GF-D8 (cell line): ENCODE results near the gene AGAP1.
"Not testable (repeated sequence)": the region's sequence is repeated elsewhere in the genome, so short reads cannot be mapped to it uniquely, and the experiment has no call there.

Experiments
- DNase-seq: peaks from one replicate; lab custom pipeline; 2025; lab: John Stamatoyannopoulos, UW

AGAP1 gene

GRCh38 chr2:236129935-236130334 lies 636.1 kb downstream of the AGAP1 start:
- DNase-seq: no peak

- no peak for DNase-seq
These were observed 636.6 kb downstream of the AGAP1 start for GRCh38 chr2:236130349-236130998.

DNA sequence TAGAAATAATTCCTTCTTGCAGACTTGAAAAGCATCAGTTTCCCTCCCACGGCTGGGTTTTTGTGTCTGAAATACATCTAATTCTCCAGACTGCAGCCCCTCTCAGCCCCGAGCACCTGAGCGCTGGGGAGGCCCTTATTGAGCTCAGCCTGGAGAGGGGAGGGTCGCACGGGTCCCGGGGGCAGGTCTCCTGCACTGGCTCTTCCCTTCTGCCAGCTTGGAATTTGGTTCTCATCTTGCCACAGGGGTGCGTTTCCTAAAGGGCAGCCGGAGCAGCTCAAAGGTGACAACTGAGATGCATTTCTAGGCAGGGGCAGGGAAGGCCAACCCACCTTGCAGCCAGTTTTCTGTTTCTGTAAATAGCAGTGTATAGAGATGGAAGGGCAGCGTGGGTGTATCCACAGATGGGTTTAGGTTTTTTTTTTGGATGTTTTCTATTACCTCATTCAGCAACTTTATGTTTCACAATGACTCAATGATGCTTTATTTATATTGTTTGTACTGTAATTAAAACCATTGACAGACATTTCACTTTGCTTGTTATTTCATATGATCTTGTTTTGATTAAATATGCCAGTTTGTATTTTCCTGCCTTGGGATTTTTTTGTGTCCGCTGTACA lies 637.3 kb downstream of the AGAP1 start:
- no peak for DNase-seq

GRCh38 chr2:236133410-236134012 lies 639.7 kb downstream of the AGAP1 start:
- DNase-seq: no peak

GRCh38 chr2:236136538-236136937 lies 642.7 kb downstream of the AGAP1 start:
- DNase-seq: no peak

DNA sequence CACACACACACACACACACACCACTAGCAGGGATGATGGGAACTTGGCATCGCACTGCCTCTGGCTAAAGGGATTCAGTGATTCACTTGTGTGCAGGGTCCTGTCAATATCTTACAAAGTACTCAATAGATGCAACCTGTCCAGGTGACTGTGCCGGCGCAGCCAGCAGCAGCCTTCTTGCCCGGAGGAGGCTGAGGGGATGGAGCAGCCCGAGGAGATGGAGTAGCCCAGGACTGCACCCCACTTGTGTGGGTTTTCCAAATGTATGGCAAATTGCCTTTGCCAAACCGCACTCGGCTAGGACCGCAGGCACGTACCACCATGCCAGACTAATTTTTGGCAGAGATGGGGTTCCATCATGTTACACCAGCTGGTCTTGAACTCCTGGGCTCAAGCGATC lies 643.2 kb downstream of the AGAP1 start:
- no peak for DNase-seq

DNA sequence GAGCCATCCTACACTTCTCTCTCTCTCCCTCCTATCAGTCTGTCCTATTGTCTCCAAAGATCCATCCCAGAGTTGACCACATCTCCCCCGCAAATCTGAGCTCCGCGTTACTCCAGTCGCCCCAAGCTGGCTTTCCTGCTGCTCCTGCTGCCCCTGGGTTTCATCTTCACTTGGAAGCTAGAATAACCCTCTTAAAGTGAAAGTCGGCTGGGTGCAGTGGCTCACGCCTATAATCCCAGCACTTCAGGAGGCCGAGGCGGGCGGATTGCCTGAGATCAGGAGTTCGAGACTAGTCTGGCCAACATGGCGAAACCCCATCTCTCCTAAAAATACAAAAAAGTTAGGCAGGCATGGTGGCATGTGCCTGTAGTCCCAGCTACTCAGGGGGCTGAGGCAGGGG lies 647.8 kb downstream of the AGAP1 start:
- DNase-seq: not testable (repeated sequence)

DNA sequence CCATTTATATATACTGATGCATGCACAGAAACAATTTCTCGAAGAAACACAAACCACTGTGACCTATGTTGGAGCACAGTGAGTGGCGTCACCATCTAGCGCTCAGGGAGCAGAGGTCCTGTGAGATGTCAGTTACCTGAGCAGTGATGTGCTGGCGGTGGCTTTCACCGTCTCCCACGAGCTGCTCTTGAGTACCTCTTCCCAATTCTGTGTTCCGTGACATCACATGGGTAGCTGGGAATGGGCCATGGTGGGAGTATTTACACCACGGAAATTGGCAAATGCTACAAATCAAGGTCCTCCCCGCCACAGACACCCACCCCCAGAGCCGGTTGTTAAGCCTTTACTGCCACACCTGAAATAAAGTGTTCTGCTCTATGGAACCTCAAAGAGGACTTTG lies 650.0 kb downstream of the AGAP1 start:
- no peak for DNase-seq

DNA sequence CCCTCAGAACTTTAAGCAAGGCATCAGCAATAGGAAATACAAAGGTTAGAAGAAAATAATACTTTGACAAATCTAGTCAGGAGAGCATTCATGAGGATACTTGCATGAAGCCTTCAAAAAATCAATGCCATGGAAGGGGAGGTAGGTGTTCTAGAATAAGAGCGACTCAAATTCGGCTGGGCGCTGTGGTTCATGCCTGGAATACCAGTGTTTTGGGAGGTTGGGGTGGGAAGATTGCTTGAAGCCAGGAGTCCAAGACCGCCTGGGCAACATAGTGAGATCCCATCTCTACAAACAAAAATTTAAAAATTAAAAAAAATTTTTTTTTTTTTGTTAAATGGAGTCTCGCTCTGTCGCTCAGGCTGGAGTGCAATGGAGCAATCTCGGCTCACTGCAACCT lies 652.6 kb downstream of the AGAP1 start:
- no peak for DNase-seq

GRCh38 chr2:236155406-236155805 lies 661.6 kb downstream of the AGAP1 start:
- no peak for DNase-seq

DNA sequence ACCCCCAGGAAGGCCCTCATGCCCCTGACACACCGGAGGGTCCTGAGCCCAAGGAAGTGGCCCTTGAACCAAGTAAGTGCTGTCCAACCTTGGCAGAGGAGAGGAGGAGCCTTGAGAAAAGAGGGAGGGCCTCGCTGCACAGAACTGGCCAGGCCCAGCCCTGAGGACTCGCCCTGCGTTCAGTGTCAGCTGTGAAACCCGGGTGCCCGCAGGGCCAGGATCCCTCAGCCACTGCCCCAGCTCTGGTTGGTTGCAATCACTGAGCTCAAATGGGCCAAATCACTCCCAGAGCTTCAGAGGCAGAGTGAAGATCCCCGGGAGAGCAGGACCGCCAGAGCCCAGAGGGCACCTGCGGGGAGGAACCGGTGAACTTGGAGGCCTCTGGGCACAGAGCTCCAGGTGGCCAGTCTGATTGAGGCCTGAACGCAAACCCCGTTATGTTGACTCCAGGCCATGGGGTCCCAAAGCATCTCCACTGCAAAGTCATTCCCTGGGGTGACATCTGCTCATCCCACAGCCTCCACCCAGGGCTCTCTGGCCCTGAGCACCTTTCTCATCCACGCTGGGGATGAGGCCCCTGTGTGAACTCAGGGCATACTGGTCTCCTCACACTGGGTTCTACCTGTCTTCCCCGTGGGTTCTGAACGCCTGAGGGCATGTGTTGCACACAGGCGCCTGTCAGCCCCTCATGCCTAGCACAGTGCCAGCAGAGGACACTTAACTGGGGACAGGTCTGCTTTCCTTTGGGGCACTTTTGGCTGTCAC lies 662.4 kb downstream of the AGAP1 start:
- no peak for DNase-seq

DNA sequence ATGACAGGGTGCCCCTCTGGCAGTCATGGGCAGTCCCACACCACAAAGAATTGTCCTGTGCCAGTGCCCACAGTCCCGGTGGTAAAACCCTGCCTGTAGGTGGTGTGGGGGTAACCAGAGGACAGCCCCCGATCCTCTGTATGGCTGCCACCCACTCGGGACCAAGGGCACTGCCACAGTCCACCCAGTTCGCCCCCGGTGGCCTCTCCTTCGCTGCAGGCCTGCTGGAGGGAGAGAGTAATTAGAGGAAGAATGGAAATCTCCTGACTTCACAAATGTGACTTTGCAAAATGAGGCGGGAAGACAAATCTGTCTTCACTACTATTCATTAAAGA lies 663.0 kb downstream of the AGAP1 start:
- no peak for DNase-seq

GRCh38 chr2:236157366-236157765 lies 663.5 kb downstream of the AGAP1 start:
- no peak for DNase-seq

DNA sequence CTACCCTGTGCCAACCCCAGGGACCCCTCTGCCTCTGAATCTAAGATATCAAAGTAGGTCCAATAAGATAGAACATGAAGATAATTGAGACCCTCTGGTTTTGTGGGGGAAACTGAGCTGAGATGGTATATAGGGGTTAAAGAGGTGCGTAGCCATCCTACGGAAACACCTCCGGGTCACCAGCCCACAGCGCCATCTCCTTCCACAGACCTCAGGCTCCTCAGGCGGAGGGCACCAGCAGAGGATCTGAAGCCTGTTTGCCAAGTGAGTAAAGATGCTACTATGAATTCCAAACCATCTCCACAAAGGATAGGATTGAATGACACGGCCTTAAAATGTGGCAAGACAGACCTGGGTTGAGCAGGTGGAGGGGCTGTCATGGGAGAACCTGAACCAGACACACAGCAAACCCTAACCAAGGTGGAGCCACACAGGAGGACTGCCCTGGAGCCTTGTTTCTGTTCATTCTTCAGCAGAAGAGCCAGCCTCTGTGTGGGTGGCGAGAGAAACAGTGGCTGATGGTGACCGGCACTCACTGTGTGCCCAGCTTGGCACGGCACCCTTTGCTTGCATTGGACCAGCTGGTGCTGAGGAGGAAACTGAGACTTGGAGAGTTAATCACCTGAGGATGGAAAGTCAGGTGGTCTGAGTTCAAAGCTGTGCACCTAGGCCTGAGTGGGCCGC lies 664.1 kb downstream of the AGAP1 start:
- DNase-seq: no peak

GRCh38 chr2:236158969-236159777 lies 665.3 kb downstream of the AGAP1 start:
- DNase-seq: no peak

- DNase-seq: no peak
These were observed 665.9 kb downstream of the AGAP1 start for GRCh38 chr2:236159778-236160170.

GRCh38 chr2:236160366-236161081 lies 666.7 kb downstream of the AGAP1 start:
- no peak for DNase-seq

GRCh38 chr2:236161082-236161462 lies 667.2 kb downstream of the AGAP1 start:
- DNase-seq: no peak

DNA sequence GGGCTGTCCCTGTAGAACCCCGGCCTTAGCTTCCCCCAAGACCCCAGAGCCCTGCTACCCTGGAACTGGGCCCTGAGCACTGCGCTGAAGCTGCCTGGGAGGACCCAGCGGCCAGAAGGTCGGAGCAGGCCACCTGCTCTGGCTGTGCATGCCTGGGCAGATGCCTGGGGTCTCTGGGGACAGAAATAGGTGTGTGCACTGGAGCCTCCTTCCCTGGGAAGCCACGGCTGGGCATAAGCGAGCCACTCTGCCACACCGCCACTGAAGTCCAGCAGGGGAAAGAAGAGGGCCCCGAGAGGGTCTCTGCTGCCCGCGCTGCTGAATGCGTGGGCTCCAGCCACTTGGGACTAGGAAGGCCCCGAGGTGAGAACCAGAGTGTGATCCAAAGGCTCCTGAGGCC lies 667.7 kb downstream of the AGAP1 start:
- no peak for DNase-seq

- DNase-seq: no peak
These were observed 668.4 kb downstream of the AGAP1 start for GRCh38 chr2:236162031-236162845.
